GM18870 (cell line): ENCODE data around the gene PRB4.
"Not testable (repeated sequence)": the region's sequence is repeated elsewhere in the genome, so short reads cannot be mapped to it uniquely, and the experiment has no call there.

Experiments
- ATAC-seq: cut with Tn5 transposase; IDR thresholded peaks from one replicate; pipeline ENCODE4 v1.9.1; 2021; ENCODE audit warnings: moderate library complexity; ENCODE audit not compliant: unreplicated experiment

Gene PRB4

DNA sequence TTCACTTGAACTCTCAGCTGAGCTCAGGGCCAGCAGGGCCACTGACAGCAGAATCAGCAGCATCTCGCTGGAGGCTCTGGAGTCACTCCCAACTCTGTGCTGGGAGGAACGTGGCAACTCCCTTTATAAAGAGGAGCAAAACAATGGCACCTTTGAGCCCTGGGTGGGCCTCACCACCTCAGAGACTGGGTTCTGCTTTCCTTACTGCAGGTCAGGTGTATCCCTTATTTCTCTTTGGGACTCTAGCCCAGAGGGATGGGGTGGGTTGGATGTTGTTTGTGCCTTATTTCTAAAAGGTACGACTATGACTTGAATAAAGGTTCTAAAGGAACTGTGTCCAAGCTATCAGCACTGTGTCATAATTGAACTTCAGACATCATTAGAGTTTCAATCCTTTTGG lies at the start of gene PRB4:
Gene PRB4 (minus strand): TSS at position 101 of the 400 bp plus-strand sequence. CDS start 38 bp downstream, at position 63.
- no peak for ATAC-seq

DNA sequence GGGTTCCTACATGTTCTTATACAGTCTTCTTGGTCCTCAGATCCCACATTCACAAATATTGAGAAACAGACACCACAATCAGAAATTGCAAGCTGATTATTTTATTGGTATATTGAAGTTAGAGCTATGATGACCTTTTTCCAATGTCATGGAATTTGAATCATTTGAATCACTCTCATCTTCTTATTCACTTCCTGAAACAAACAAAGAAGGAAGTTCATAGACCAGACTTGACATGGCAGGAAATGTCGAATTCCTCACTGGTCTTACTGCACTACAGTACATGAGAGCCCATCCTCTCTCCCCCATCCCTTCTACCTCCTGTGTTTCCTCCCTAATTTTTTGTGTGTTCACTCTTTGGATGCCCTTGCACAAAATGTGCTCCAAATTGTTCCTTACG lies 41.5 kb upstream of the PRB4 start:
- ATAC-seq, result not testable (repeated sequence)

DNA sequence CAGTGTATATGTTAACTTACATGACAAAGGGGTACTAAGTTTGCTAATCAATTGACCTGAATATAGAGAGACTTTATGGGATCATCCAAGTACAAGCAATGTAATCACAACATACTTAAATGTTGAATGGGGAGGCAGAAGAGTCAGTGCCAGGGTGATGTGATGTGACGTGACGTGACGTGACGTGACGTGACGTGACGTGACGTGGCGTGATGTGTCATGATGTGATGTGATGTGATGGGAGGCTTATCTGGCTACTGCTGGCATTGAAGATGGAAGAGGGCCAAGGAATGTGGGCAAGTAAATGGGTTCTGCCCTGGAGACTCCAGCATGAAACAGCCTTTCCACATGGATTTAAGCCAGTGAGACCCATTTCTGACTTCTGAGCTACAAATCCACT lies 38.2 kb upstream of the PRB4 start:
- ATAC-seq, result no peak

DNA sequence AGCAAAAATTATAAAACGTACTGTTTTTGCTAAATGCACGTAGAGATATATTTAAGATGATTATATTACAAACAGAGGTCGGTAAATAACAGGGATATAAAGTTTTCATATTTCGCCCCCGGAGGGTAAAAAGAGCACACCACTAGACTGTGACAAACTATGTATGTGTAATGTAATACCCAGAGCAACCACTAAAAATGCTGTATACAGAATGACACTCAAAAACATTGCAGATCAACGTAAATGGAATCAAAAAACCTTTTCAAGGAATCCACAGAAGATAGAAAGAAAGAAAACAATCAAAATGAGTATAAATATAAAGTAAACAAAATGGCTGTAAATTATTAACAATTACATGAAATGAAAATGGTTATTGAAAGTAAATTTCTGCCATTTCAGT lies 37.6 kb upstream of the PRB4 start:
- ATAC-seq, result no peak

GRCh38 chr12:11344500-11344899 lies 34.3 kb upstream of the PRB4 start:
- ATAC-seq, result no peak

- ATAC-seq, result no peak
These were observed 14.2 kb upstream of the PRB4 start for GRCh38 chr12:11324426-11324825.

DNA sequence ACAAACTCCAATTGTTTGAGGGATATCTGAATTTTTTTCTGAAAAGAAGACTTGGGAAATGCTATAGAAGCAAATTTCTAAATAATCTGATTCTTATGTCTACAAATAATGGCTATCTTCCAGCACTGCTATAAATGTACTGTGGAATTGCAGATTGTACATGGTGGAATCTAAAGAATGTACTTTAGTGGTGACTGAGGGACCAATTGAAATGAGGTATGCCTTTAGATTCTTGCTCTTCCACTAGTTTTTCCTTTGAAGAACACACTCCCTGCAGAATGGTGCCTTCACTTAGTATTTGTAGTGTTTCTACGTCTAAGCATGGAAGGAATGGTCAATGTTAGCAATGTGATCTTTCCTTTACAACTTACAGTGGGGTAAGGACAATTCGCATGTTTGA lies 11.7 kb upstream of the PRB4 start:
- ATAC-seq, result no peak

DNA sequence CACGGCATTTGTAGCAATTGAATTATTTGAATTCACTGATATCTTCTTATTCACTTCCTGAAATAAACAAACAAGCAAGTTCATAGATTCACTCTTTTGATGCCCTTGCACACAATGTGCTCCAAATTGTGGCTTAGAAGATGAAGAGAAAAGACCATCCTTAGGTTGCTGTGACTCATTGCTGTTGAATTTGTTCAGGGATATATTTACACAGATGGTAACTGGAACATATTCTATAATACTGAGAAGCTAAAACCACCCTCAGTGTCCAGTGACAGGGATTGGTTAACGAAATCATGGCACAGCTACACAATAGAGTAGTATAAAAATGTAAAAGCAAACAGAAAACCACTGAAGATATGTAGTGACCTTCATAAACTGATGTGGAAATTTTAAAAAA lies 3.1 kb downstream of the PRB4 start:
- no peak for ATAC-seq

DNA sequence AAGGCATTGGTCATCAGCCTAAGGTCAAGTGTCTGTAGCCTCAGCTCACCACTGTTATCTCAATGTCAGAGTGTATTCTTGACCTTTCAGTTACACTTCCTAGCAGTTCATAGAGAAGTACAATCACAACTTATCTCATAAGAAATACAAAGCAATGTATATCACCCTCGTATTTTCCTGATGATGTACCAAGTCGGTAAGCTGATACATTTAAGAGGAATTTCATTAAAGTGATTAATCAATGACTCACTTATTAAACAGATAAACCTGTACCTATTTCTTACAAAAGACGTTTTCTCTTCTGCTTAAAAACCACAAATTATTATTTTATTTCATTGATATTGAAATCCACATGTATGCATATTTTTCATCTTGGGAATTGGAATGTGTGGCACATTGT lies 36.8 kb downstream of the PRB4 start:
- no peak for ATAC-seq

DNA sequence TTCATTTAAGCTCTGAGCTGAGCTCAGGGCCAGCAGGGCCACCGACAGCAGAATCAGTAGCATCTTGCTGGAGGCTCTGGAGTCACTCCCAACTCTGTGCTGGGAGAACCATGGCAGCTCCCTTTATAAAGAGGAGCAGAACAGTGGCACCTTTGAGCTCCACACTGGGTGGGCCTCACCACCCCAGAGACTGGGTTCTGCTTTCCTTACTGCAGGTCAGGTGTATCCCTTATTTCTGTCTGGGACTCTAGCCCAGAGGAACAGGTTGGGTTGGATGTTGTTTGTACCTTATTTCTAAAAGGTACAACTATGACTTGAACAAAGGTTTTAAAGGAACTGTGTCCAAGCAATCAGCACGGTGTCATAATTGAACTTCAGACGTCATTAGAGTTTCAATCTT lies 40.6 kb downstream of the PRB4 start, which contains the start of gene PRB3:
Gene PRB3 (minus strand): TSS at position 101 of the 400 bp plus-strand sequence. CDS start 38 bp downstream, at position 63.
- ATAC-seq, result no peak

DNA sequence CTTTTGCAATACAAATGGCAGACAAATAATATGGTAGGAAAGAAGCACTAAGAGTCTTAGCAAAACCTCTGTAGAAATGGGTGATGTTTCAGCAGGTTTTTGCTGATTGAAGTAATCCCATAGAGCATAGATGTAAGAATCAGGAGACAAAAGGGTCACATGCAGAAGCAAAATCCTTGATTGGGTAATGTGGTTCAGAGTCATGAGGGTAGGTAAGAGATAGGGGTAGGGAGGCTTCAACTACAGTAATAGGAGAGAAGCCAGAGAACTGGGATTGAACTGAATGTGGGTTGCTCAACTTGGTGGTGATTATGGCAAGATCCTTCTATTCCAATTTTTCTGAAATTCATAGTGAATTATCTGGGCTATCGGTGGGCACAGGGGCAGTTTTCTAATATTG lies 45.7 kb downstream of the PRB4 start:
- no peak for ATAC-seq
